Right ventricle myocardium superior (tissue), 1 donor: ENCODE results near the gene IFIT3. TPM values are rescaled to one million over a fixed set of nuclear protein-coding genes. Genes with fewer than 3 reads are reported as not detected.
"Not testable (repeated sequence)": the region's sequence is repeated elsewhere in the genome, so short reads cannot be mapped to it uniquely, and the experiment has no call there.

Source experiments
- ATAC-seq: fragments of 200-7000 bp; cut with Tn5 transposase; one replicate; pipeline ENCODE4 v1.9.1; 2020; ENCODE audit warnings: mild to moderate bottlenecking; ENCODE audit not compliant: poor library complexity
- DNase-seq: peaks from one replicate; pipeline ENCODE4 v3.0.0-alpha.2; 2020
- intact Hi-C: fragments of 100-400 bp; cut with DNase I; formaldehyde crosslinking; loops from one replicate; pipeline ENCODE4 v1.11.2; 2022
- total RNA-seq: library from RNA; stranded (reverse); fragmentation: NEBNext Ultra II Directional; extraction: Animal tissue kit (Norgen Biotek cat#: 25700); gene quantifications from one replicate; pipeline ENCODE4 v1.2.1, GENCODE V29; 2021
- donor health status: DM: no; HTN: yes; CAD: no; lungs with severe emphysema.

The IFIT3 gene
- total RNA-seq, 1 donor from 2014 or later = 5.9 TPM

DNA sequence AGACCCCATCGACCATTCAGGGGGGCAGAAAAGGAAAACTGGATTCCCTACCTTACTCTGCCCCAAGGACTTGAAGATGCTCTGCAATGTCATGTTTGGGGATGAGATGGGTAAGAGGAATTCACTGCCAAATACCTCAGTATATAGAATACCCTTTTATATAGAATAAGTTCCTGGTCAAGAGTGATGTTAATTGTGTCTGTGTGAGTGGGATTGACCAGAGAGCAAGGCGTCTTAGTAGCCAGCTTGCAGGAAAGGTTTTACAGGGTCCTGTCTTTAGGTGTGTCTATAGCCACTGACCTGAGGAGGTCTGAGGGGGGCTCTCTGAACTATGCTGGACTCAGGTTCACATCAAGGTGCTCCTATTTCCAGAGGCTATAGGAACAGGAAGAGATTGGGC, 1.4 kb downstream of the IFIT3 start:
- intact Hi-C loops = no loop called here
- DNase-seq = no peak
- ATAC-seq = no peak

DNA sequence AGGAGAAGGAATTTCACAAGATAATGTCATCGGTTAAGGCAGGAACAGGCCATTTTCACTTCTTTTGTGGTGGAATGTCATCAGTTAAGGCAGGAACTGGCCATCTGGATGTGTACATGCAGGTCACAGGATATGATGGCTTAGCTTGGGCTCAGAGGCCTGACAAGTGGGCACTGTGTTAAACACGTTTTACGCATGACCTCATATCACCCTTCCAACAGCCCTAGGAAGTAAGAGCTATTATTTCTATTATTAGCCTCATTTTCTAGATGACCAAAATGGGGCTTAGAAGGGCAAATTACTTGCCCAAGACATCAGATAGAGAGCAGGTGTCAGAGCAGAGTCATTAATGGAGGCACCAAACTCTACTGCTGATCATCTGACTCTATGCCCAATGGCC, 2.2 kb downstream of the IFIT3 start:
- DNase-seq, intact Hi-C loops, ATAC-seq: not testable (repeated sequence)

DNA sequence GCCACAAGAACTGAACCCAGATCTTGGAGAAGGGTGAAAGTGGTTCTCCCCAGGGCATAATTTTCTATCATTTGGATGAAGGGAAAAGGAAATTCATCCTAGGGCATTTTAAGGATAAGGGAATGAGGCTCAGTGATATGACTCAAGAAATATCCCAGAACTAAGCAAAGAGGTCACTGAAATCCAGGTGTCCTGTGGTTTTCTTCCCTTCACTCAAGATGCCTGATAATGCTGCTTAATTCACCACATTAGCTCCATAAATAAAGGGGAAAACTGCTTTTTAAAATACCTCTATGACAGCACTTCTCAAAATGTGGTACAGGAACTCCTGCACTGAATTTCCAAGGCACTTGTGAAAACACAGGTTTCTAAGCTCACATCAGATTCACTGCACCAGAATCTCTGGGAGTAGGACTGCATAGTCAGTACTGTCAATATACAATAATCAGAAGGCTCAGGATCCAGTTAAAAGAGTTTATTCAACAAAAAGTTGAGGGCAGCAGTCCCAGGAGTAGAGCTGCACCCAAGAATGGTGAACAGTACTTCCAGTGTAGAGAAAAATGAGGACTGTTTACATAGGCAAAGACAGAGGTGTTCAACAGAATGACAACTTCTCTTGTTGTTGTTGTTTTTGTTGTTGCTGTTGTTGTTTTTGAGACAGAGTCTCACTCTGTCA, 2.9 kb downstream of the IFIT3 start:
- DNase-seq (no peak), ATAC-seq (no peak)
- intact Hi-C loops = no loop called here

DNA sequence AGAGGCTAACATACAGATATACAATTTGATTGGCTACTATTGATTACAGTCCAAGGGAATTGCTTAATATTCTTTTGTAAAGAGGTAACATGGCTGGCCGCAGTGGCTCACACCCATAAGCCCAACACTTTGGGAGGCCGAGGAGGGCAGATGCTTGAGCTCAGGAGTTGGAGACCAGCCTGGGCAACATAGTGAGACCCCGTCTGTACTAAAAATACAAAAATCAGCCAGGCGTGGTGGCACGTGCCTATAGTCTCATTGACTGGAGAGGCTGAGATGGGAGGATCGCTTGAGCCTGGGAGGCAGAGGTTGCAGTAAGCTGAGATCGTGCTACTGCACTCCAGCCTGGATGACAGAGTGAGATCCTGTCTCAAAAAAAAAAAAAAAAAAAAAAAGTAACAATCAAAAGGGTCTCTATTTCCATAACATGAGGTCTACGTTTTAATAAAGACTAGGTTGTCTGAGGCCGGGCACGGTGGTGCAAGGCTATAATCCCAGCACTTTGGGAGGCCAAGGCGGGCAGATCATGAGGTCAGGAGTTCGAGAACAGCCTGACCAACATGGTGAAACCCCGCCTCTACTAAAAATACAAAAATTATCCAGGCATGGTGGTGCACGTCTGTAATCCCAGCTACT, 3.8 kb downstream of the IFIT3 start:
- DNase-seq, ATAC-seq, intact Hi-C loops: not testable (repeated sequence)

DNA sequence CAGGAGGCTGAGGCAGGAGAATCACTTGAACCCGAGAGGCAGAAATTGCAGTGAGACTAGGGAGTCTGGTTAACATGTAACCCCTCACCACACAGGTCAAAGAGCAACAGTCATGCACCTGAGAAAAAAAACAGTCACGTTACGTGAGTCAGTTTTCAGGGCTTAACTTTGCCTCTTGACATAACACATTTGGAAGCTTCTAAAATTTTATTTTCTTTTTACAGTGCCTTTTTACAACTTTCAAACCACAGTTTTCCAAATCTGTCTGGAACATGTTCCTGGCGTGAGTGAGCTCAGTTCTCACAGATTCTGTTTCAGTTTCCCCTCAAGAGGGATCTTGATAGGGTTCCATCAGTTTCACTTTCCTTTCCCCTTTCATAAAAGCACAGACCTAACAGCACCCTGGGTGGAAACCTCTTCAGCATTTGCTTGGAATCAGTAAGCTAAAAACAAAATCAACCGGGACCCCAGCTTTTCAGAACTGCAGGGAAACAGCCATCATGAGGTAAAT, 4.4 kb downstream of the IFIT3 start:
- ATAC-seq (peak; percentile 65), DNase-seq (no peak)
- intact Hi-C loops = no loop called here

DNA sequence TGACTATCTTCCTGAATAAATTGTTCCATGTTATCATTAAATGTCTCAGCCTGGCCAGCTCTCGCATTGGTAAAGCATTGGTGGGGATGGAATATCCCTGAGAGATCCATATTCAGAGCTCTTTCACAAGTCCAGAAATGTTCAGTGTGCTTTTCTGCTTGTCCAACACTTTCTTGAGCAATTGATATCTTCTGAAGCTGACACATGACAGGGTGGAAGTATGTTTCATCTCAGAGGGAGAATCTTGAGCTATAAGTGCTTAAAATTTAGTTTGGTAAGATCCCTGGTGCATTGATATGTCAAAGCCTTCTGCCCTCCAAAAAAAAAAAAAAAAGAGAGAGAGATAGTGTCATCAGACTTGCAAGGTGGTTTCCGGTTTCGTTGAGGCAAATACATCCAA, 7.4 kb downstream of the IFIT3 start:
- DNase-seq (no peak), ATAC-seq (no peak)
- intact Hi-C loops = no loop called here

DNA sequence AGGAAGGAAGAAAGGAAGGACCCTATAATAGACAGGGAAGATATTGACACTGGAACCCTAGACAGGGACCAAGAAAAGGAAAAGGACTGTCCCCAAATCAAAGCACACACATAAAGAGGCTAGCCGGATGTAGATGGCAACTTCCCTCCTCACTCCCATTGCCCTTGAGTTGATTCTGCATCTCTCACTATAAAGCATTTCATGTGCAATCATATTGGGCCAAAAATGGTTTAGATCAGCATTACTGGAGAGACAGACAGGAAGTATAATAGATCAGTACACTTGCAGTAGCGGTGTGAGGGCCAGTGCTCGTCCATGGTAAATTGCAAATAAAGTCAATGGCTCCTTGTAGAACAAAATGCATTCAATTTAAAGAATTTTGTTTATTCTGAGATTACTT, 8.4 kb downstream of the IFIT3 start:
- intact Hi-C loops = no loop called here
- ATAC-seq (no peak), DNase-seq (no peak)

DNA sequence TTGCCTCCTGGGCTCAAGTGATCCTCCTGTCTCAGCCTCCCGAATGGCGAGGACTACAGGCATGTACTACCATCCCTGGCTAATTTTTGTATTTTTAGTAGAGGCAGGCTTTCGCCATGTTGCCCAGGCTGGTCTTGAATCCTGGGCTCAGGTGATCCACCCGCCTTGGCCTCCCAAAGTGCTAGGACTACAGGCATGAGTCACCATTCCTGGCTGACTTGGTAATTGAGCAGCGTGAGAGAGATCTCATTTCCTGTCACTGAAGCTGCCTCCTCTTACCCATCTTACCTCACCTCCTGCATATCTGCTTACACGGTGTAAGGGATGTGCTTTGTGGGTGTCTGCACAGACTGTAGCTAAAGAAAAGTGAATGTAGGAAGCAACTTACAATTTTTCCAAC, 9.7 kb downstream of the IFIT3 start:
- ATAC-seq (no peak), DNase-seq (no peak)
- intact Hi-C loops = no loop called here

DNA sequence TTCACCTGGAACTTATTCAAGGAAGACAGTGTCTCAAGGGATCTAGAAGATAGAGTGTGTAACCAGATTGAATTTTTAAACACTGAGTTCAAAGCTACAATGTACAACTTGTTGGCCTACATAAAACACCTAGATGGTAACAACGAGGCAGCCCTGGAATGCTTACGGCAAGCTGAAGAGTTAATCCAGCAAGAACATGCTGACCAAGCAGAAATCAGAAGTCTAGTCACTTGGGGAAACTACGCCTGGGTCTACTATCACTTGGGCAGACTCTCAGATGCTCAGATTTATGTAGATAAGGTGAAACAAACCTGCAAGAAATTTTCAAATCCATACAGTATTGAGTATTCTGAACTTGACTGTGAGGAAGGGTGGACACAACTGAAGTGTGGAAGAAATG, 10.9 kb downstream of the IFIT3 start:
- intact Hi-C loops = no loop called here
- ATAC-seq (no peak), DNase-seq (no peak)

DNA sequence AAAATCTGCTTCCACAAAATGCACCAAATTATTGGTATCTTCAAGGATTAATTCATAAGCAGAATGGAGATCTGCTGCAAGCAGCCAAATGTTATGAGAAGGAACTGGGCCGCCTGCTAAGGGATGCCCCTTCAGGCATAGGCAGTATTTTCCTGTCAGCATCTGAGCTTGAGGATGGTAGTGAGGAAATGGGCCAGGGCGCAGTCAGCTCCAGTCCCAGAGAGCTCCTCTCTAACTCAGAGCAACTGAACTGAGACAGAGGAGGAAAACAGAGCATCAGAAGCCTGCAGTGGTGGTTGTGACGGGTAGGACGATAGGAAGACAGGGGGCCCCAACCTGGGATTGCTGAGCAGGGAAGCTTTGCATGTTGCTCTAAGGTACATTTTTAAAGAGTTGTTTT, 12.1 kb downstream of the IFIT3 start:
- ATAC-seq (no peak), DNase-seq (no peak)
- intact Hi-C loops = no loop called here

DNA sequence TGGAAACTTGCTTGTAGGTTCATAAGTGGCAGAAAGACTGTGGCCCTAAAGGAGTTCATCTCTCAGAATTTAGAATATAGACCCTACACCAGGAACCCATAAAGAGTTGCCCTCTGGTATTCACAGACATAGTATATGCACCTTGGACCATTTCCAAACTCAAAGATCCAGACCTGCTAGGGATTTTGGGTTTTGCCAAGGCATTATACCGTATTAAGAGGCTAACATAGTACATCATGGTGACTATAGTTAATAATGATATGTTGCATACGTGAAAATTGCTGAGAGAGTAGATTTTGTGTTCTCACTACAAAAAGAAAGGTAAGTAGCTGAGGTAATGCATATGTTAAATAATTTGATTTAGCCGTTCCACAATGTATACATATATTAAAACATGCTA, 13.9 kb downstream of the IFIT3 start:
- DNase-seq (no peak), ATAC-seq (no peak)
- intact Hi-C loops = no loop called here

DNA sequence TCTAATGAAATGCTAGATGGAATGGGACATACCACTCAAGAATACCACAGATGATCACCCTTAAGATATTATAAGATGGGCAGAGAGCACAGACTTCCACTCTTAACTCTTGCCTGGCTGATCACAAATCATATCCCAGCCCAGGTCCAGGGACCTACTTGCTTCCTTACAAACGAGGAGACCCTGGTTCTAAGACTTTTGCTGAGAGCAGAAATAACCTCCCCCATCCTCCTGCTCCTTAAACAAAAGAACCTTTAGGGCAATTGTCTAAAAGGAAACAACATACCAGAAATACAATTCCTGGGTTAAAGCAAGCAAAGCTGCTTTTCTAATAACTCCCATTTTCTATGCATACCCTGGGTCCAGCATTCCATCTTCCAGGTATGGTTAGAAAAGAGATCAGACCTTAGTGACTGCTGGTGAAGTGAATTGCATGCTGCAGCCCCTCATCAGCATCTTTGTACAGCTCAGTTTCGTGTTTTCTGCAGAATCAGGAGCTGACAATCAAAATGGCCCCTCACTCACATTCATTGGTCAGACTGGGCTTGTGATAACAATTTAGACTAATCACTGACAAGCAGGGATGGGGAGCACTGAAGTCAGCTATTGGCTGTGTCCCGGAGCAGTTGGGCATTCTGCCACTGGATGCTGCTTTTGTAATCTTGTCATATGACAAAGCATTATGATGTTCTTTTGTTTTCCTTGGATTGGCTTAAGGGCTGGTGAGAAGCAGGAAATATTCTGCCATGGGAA, 14.6 kb downstream of the IFIT3 start:
- ATAC-seq (peak; percentile 21), DNase-seq (peak; percentile 61)
- intact Hi-C loops = no loop called here

DNA sequence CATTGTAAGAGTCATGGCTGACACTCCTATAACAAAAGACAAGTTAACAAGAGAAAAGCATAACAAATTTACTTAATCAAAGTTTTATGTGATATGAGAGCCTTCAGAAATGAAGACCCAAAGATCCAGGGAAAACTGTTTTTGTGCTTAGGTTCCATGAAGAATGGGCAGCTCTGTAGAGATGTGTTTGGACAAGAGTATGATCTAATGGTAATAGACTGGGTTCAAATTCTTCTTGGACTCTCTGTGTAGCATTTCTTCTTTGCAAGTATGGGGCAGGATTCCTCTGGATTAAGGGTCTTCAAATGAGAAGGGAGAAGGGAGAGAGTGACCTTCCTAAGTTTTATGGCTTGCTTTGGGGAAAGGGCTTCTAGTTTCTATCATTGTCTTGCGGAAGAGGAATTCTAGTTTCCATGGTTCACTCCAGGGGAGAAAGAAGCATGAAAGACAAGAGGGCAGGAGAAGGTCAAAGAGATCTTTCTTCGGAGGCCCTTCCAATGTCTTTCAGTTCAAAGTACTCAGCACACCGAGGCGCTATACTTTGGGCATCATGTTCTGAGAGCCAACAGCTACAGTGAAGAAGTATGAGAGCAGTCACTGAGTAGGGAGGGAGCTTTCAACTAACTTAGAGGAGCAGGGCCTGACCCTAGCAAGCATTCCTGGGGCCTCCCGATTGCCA, 15.4 kb downstream of the IFIT3 start:
- no peak for DNase-seq
- ATAC-seq = no peak
- intact Hi-C loops = no loop called here

DNA sequence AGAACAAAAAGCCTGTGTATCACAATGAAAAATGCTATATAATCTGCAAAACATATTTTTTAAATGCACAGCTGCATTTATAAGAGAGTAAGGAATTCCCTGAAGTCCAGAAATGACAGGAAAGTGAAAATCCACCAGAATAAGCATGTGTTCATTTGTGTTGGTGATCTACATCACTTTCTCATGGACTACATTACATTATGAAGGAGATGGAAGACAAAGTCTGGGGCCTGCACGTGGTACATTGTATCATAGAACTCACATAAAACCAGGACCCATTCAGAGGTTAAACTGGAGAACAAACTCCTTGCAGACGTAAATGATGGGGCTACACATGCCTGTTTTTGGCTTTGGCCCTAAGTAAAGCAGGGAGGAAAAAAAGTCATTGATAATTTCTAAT, 16.4 kb downstream of the IFIT3 start:
- DNase-seq = no peak
- intact Hi-C loops = no loop called here

DNA sequence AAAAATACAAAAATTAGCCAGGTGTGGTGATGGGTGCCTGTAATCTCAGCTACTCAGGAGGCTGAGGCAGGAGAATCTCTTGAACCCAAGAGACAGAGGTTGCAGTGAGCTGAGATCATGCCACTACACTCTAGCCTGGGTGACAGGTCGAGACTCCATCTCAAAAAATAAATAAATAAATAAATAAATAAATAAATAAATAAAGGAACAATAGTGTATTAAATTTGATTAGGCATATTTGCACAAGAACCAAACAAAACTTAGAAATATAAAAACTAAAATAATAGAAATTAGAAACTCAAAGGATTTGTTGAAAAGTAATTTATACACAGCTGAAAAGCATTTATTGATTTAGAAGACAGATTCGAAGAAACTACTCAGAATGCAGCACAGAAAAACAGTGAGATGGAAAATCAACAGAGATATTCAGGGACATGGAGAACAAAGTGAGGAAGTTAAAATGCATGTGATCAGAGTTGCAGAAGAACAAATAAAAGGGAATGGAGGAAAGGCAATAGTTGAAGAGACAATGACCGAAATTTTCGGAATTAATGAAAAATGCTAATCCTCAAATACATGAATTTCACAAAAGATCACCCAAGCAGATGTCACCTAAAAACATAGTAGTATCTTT, 17.7 kb downstream of the IFIT3 start:
- intact Hi-C loops = no loop called here
- ATAC-seq (no peak), DNase-seq (no peak)

More for the DNA sequence above, 16.4 kb downstream of the IFIT3 start:
- no peak for ATAC-seq

DNA sequence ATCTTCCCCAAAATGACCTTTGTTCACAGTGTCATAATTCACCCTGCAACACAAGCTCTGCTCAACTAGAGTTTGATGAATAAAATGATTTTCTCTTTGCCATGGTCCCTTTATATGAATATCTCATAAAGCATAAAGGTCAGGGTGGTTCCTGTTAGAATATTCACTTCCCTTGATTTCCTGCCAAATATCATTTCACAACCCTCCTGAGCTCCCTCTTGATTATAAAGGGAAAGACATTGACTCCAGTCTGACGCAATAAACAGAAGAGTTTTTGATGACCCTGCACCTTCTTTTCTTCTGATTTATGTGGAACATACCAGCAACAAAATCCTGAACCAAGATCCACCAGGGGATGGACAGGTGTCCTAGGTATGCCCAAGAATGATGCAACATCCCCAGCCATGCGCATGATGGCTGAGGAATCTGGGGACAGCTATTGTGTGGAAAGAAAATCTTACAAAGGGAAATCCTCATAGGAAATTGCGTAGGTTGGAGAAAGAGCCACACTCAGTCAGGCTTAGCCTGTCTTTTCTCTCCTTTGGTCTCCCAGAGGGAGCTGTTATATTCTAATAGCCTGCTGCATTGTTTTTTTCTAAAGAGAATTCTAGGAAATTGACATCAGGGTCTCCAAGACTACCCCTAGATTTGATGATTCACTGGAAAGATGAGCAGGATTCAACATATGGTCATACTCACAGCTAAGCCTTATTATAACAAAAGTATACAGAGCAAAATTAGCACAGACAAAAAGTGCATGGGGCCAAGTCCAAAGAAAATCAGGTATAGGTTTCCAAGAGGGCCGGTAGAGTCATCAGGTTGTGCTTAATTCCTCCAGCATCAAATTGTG, 18.8 kb downstream of the IFIT3 start:
- DNase-seq = no peak
- peak; percentile 28 for ATAC-seq
- intact Hi-C loops = no loop called here

DNA sequence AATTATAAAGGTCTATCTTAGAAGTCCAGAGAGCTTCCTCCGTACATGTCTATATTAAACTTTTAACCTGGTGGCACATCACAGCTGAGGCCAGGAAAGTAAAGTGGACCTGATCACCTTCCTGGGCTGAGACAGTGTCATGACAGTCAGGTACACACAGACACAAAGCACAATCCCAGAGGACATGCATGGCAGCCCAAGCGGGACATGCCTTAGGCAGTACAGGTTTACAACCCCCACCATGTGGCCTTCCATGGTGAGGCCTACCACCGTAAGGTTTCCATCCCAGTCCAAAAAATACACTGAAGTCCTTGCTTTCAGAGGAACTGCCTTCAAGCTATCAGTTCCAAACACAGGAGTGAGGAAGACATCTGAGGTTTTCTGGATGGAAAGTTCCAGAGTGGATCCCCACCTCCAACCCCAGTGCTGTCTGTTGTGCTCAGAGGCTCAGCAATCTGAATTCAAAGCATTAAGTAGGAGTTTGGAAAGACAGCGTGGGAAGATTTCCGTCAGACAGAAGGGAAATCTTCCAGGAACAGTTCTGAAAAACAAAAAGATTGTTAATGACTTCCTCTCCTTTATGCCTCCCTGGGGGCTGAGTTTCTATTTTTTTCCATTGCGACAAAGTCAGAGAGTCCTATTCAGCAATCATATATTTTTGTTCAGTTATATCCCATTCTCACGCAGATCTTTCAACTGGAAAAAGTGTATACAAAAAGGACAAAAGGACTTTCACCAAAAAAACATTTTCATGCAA, 20.1 kb downstream of the IFIT3 start:
- intact Hi-C loops = no loop called here
- ATAC-seq (no peak), DNase-seq (no peak)
